ENCODE data around the gene SPON1. TPM values are rescaled to one million over a fixed set of nuclear protein-coding genes. Genes with fewer than 3 reads are reported as not detected.

SPON1 gene
- polyA plus RNA-seq, 2 of the 4 experiments (the other 2 are of a cell fraction), result not detected

DNA sequence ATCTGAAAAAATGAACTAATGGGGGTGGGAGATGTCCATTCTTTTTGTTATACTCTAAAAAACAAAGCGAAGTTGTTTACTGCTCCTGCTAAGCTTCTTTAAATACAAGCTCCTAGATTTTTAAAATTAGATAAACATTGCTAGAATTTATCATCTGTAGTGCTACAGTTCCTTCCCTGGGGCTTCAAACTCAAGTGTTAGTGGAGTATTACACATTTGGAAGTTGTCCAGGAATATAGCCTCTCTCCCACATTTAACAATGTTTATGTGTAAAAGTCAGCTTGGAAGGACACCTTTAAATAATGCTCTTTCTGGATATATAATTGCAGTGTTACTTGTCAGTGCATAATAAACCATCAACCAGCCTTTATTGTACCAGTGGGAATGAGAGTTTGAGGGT is 155.5 kb downstream of the SPON1 start:
- ATAC-seq (no peak), FAIRE-seq (no peak), DNase-seq (ENCODE audit: low read depth in 1 of 2, low spot score in 1 of 2) (no peak)
- Histone ChIP-seq H3K9me3 (no peaks in the 10 kb centered on the region), H3K4me1 (no peaks in the 10 kb centered on the region), H3K27ac (no peak overlapping the region), H3K4me2 (no peak overlapping the region), H3K4me3 (no peak overlapping the region)
- CTCF ChIA-PET, result interaction anchor here (2.4 kb wide), 1 partner anchor 31 kb away, joined by 7 read pairs; no protein-coding TSS in a partner anchor
- 0% methylated on average over 1 of the region's 1 CpG for WGBS (ENCODE audit: missing lambda C conversion rate)
- POLR2A ChIA-PET, result no interaction called here
- TF ChIP-seq HOXA7 (CRISPR knock-in tag; IDR thresholded peaks at IDR 0.05) (no peak), MAZ (IDR thresholded peaks at IDR 0.05; ENCODE audit: borderline replicate concordance, low read depth, low read length) (no peak), GATA3 (IDR thresholded peaks at IDR 0.05; ENCODE audit: borderline replicate concordance) (no peak), HDAC2 (IDR thresholded peaks at IDR 0.05) (no peak), KDM5A (IDR thresholded peaks at IDR 0.05) (no peak), HEYL (CRISPR knock-in tag; IDR thresholded peaks at IDR 0.05) (no peak), RARB (CRISPR knock-in tag; IDR thresholded peaks at IDR 0.05) (no peak), SMC3 (IDR thresholded peaks at IDR 0.05) (no peak)

DNA sequence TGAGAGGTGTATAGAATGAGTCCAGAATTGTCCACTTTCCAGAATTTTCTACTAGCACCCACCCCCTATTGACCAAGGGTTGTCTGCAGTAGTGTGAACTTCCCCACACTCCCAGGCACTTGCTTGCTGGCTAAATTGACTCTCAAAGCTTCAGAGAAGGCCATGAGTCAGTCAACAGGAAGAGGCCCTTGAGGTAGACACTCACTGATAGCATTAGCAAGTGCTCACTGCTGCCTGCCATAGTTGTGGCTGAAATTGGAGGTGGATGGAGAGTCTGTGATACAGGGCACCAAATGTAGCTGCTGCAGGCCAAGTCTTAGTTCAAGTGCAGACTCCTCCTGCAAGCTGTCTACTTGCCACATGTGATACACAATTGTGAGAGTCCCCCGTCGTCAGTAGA is 156.8 kb downstream of the SPON1 start:
- ChIA-PET POLR2A (no interaction called here), CTCF (interaction anchor here (1.3 kb wide), 1 partner anchor 149 kb away, joined by 4 read pairs; no protein-coding TSS in a partner anchor)
- Histone ChIP-seq H3K4me2 (no peak overlapping the region), H3K27ac (no peak overlapping the region), H3K4me3 (no peak overlapping the region), H3K4me1 (no peaks in the 10 kb centered on the region), H3K9me3 (no peaks in the 10 kb centered on the region)
- no peak for FAIRE-seq
- no peak for ATAC-seq
- TF ChIP-seq BHLHE40 (IDR thresholded peaks at IDR 0.05; ENCODE audit: low read depth, low read length), result no peak
- no peak for TF ChIP-seq HOXB5 (CRISPR knock-in tag; IDR thresholded peaks at IDR 0.05)
- TF ChIP-seq, protein P1, sequence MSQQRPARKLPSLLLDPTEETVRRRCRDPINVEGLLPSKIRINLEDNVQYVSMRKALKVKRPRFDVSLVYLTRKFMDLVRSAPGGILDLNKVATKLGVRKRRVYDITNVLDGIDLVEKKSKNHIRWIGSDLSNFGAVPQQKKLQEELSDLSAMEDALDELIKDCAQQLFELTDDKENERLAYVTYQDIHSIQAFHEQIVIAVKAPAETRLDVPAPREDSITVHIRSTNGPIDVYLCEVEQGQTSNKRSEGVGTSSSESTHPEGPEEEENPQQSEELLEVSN (IDR thresholded peaks at IDR 0.05; ENCODE audit: borderline replicate concordance, low read depth), result no peak
- TF ChIP-seq JUN (IDR thresholded peaks at IDR 0.05), result no peak
- no peak for TF ChIP-seq JUNB (IDR thresholded peaks at IDR 0.05)
- TF ChIP-seq RCOR1 (IDR thresholded peaks at IDR 0.05; ENCODE audit: low read depth, low read length), result no peak
- no peak for TF ChIP-seq KDM1A (IDR thresholded peaks at IDR 0.05; ENCODE audit: low read depth)
- TF ChIP-seq MAZ (IDR thresholded peaks at IDR 0.05; ENCODE audit: borderline replicate concordance, low read depth, low read length), result no peak
- TF ChIP-seq FOSB (CRISPR knock-in tag; IDR thresholded peaks at IDR 0.05), result no peak
- no peak for TF ChIP-seq NPAS2 (CRISPR knock-in tag; IDR thresholded peaks at IDR 0.05; ENCODE audit: borderline replicate concordance)
- TF ChIP-seq HEYL (CRISPR knock-in tag; IDR thresholded peaks at IDR 0.05), result no peak
- TF ChIP-seq FOSL2 (IDR thresholded peaks at IDR 0.05), result no peak
- TF ChIP-seq FOSL2 (CRISPR knock-in tag; IDR thresholded peaks at IDR 0.05), result no peak
- no peak for TF ChIP-seq CEBPB (IDR thresholded peaks at IDR 0.05)
- TF ChIP-seq HOXB13 (CRISPR knock-in tag; IDR thresholded peaks at IDR 0.05; ENCODE audit: low read depth), result no peak
- TF ChIP-seq, protein P2, sequence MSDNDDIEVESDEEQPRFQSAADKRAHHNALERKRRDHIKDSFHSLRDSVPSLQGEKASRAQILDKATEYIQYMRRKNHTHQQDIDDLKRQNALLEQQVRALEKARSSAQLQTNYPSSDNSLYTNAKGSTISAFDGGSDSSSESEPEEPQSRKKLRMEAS (IDR thresholded peaks at IDR 0.05), result no peak
- no peak for TF ChIP-seq MAFK (IDR thresholded peaks at IDR 0.05; ENCODE audit: partially characterized antibody)
- TF ChIP-seq, protein P3, sequence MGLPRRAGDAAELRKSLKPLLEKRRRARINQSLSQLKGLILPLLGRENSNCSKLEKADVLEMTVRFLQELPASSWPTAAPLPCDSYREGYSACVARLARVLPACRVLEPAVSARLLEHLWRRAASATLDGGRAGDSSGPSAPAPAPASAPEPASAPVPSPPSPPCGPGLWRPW (IDR thresholded peaks at IDR 0.05), result no peak
- no peak for DNase-seq (ENCODE audit: low read depth in 1 of 2, low spot score in 1 of 2)
- 45% methylated on average over 2 of the region's 2 CpGs for WGBS (ENCODE audit: missing lambda C conversion rate)

DNA sequence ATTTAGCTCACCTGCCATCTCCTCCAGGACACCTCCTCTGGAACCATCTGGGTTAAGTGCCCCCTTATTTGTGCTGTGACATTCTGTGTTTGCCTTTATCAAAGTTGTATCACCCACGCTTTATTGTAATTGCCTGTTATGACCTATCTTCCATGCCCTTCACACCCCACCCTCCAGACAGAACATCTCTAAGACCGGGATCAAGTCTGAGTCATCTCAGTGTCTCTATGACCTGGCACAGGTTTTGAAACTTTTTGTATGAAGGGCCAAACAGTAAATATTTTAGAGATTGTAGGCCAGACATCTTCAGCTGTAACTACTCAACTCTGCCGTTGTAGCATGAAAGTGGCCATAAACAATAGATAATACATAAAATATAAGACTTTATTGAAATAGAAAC is 161.8 kb downstream of the SPON1 start:
- no peak for ATAC-seq
- Histone ChIP-seq H3K27ac (no peak overlapping the region), H3K9me3 (no peaks in the 10 kb centered on the region), H3K4me1 (no peaks in the 10 kb centered on the region), H3K4me3 (no peak overlapping the region), H3K4me2 (no peak overlapping the region)
- WGBS (ENCODE audit: missing lambda C conversion rate), result 18% methylated on average over 3 of the region's 3 CpGs
- POLR2A ChIA-PET, result no interaction called here
- CTCF ChIA-PET, result interaction anchor here (1.6 kb wide), 1 partner anchor 12 kb away, joined by 4 read pairs; no protein-coding TSS in a partner anchor
- no peak for DNase-seq (ENCODE audit: low read depth in 1 of 2, low spot score in 1 of 2)
- FAIRE-seq, result no peak
- no peak for TF ChIP-seq MAFK (IDR thresholded peaks at IDR 0.05; ENCODE audit: partially characterized antibody)
- TF ChIP-seq, protein P4, sequence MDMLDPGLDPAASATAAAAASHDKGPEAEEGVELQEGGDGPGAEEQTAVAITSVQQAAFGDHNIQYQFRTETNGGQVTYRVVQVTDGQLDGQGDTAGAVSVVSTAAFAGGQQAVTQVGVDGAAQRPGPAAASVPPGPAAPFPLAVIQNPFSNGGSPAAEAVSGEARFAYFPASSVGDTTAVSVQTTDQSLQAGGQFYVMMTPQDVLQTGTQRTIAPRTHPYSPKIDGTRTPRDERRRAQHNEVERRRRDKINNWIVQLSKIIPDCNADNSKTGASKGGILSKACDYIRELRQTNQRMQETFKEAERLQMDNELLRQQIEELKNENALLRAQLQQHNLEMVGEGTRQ (IDR thresholded peaks at IDR 0.05), result no peak
- no peak for TF ChIP-seq HMGXB4 (CRISPR knock-in tag; IDR thresholded peaks at IDR 0.05; ENCODE audit: borderline replicate concordance)
- no peak for TF ChIP-seq TFCP2L1 (CRISPR knock-in tag; IDR thresholded peaks at IDR 0.05)
- TF ChIP-seq CHD2 (IDR thresholded peaks at IDR 0.05; ENCODE audit: low read length, partially characterized antibody), result no peak
- TF ChIP-seq, protein P5, sequence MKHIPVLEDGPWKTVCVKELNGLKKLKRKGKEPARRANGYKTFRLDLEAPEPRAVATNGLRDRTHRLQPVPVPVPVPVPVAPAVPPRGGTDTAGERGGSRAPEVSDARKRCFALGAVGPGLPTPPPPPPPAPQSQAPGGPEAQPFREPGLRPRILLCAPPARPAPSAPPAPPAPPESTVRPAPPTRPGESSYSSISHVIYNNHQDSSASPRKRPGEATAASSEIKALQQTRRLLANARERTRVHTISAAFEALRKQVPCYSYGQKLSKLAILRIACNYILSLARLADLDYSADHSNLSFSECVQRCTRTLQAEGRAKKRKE (CRISPR knock-in tag; IDR thresholded peaks at IDR 0.05; ENCODE audit: low read depth), result no peak
- TF ChIP-seq, protein P3 (IDR thresholded peaks at IDR 0.05), result no peak
- TF ChIP-seq POLR2AphosphoS2 (conservative IDR thresholded peaks at IDR 0.05; ENCODE audit: low read length), result no peak
- no peak for TF ChIP-seq PBX3 (IDR thresholded peaks at IDR 0.05)
- no peak for TF ChIP-seq RARB (CRISPR knock-in tag; IDR thresholded peaks at IDR 0.05)
- no peak for TF ChIP-seq RCOR1 (IDR thresholded peaks at IDR 0.05; ENCODE audit: low read depth, low read length)

Data from A549 (cell line).